IPS-18a (cell line): ENCODE measurements around the gene SMAD6.

Source experiments
- H3K27ac ChIP-seq: one replicate; pipeline ENCODE4 v1.5.1; 2013; ENCODE audit warnings: low read length
- H3K27me3 ChIP-seq: one replicate; pipeline ENCODE4 v1.6.1; 2013; ENCODE audit warnings: mild to moderate bottlenecking, low read length; ENCODE audit not compliant: control insufficient read depth, insufficient read depth
- H3K36me3 ChIP-seq: one replicate; pipeline ENCODE4 v1.6.1; 2013; ENCODE audit warnings: low read depth, low read length; ENCODE audit not compliant: control insufficient read depth
- H3K4me1 ChIP-seq: one replicate; pipeline ENCODE4 v1.6.1; 2013; ENCODE audit warnings: low read depth, low read length; ENCODE audit not compliant: control insufficient read depth
- H3K4me3 ChIP-seq: one replicate; pipeline ENCODE4 v1.5.1; 2013; ENCODE audit warnings: low read length
- H3K9ac ChIP-seq: one replicate; pipeline ENCODE4 v1.6.1; 2013; ENCODE audit warnings: mild to moderate bottlenecking, low read length, moderate library complexity
- H3K9me3 ChIP-seq: one replicate; pipeline ENCODE4 v1.6.1; 2013; ENCODE audit warnings: low read depth, low read length; ENCODE audit not compliant: control insufficient read depth

The SMAD6 gene

GRCh38 chr15:66704803-66705153 lies 2.7 kb downstream of the SMAD6 start:
- Histone ChIP-seq H3K27ac (no peak overlapping the region), H3K36me3 (no peaks in the 10 kb centered on the region), H3K27me3 (peaks cover 50% of the 10 kb centered on the region), H3K4me3 (no peak overlapping the region), H3K9me3 (no peaks in the 10 kb centered on the region), H3K9ac (no peak overlapping the region), H3K4me1 (peaks cover 24% of the 10 kb centered on the region)

GRCh38 chr15:66705277-66706146 lies 3.5 kb downstream of the SMAD6 start:
- Histone ChIP-seq H3K36me3 (no peaks in the 10 kb centered on the region), H3K4me1 (peaks cover 20% of the 10 kb centered on the region), H3K4me3 (no peak overlapping the region), H3K9ac (no peak overlapping the region), H3K27me3 (peaks cover 43% of the 10 kb centered on the region), H3K9me3 (no peaks in the 10 kb centered on the region), H3K27ac (no peak overlapping the region)

- Histone ChIP-seq H3K4me1 (peaks cover 19% of the 10 kb centered on the region), H3K36me3 (no peaks in the 10 kb centered on the region), H3K9ac (no peak overlapping the region), H3K27ac (no peak overlapping the region), H3K9me3 (no peaks in the 10 kb centered on the region), H3K27me3 (peaks cover 41% of the 10 kb centered on the region), H3K4me3 (no peak overlapping the region)
Observed at GRCh38 chr15:66706225-66706732, 4.2 kb downstream of the SMAD6 start.

GRCh38 chr15:66706840-66707239 lies 4.8 kb downstream of the SMAD6 start:
- Histone ChIP-seq H3K9me3 (no peaks in the 10 kb centered on the region), H3K4me3 (no peak overlapping the region), H3K4me1 (peaks cover 19% of the 10 kb centered on the region), H3K27ac (no peak overlapping the region), H3K27me3 (peaks cover 41% of the 10 kb centered on the region), H3K36me3 (no peaks in the 10 kb centered on the region), H3K9ac (no peak overlapping the region)

- Histone ChIP-seq H3K27me3 (peaks cover 38% of the 10 kb centered on the region), H3K4me3 (no peak overlapping the region), H3K9me3 (no peaks in the 10 kb centered on the region), H3K4me1 (peaks cover 19% of the 10 kb centered on the region), H3K36me3 (no peaks in the 10 kb centered on the region), H3K9ac (no peak overlapping the region), H3K27ac (no peak overlapping the region)
Observed at GRCh38 chr15:66707310-66708082, 5.5 kb downstream of the SMAD6 start.

DNA sequence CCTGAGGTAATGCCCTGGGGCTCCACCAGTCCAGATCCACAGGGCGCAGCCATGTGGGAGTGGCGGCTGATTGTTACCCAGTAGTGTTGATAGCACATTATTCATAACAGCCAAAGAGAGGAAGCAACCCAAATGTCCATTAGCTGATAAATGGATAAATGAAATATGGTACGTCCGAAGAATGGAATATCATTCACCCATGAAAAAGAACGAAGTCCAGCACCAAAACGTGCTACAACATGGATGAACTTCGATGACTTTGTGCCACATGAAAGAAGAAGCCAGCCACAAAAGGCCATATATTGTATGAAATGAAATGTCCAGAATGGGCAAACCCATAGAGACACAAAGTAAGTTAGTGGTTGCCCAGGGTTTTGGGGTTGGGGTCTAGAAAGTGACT lies 6.4 kb downstream of the SMAD6 start:
- Histone ChIP-seq H3K9me3 (no peaks in the 10 kb centered on the region), H3K9ac (no peak overlapping the region), H3K27ac (no peak overlapping the region), H3K4me1 (peaks cover 19% of the 10 kb centered on the region), H3K27me3 (peaks cover 29% of the 10 kb centered on the region), H3K36me3 (no peaks in the 10 kb centered on the region), H3K4me3 (no peak overlapping the region)

GRCh38 chr15:66709884-66710283 lies 7.8 kb downstream of the SMAD6 start:
- Histone ChIP-seq H3K4me3 (no peak overlapping the region), H3K27ac (no peak overlapping the region), H3K4me1 (peaks cover 15% of the 10 kb centered on the region), H3K9me3 (no peaks in the 10 kb centered on the region), H3K9ac (no peak overlapping the region), H3K27me3 (peaks cover 14% of the 10 kb centered on the region), H3K36me3 (no peaks in the 10 kb centered on the region)

DNA sequence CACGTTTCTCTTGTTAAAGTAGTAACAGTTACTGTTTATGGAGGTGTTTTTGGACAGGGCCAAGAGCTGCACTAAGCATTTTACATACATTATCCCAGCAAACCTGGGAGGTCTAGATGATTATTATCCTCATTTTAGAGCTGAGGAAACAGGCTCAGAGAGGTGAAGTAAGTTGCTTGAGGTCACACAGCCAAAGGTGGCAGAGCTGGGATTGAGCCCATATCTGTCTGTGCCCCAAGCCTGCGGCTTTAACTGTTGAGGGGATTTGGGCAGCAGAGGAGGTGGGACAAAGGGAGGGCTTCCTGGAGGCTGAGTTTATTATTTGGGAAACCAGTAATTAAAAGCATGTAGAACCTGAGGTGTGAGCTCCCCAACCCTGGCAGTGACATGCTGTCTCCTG lies 9.2 kb downstream of the SMAD6 start:
- Histone ChIP-seq H3K9me3 (no peaks in the 10 kb centered on the region), H3K36me3 (no peaks in the 10 kb centered on the region), H3K27me3 (peaks cover under 1% of the 10 kb centered on the region), H3K9ac (no peak overlapping the region), H3K4me1 (peaks cover 28% of the 10 kb centered on the region), H3K4me3 (no peak overlapping the region), H3K27ac (no peak overlapping the region)

GRCh38 chr15:66711862-66712261 lies 9.8 kb downstream of the SMAD6 start:
- H3K27ac ChIP-seq, result no peak overlapping the region
- H3K9me3 ChIP-seq, result no peaks in the 10 kb centered on the region
- H3K4me3 ChIP-seq, result no peak overlapping the region
- H3K9ac ChIP-seq, result no peak overlapping the region
- H3K36me3 ChIP-seq, result no peaks in the 10 kb centered on the region
- no peaks in the 10 kb centered on the region for H3K27me3 ChIP-seq
- H3K4me1 ChIP-seq, result peaks cover 24% of the 10 kb centered on the region

DNA sequence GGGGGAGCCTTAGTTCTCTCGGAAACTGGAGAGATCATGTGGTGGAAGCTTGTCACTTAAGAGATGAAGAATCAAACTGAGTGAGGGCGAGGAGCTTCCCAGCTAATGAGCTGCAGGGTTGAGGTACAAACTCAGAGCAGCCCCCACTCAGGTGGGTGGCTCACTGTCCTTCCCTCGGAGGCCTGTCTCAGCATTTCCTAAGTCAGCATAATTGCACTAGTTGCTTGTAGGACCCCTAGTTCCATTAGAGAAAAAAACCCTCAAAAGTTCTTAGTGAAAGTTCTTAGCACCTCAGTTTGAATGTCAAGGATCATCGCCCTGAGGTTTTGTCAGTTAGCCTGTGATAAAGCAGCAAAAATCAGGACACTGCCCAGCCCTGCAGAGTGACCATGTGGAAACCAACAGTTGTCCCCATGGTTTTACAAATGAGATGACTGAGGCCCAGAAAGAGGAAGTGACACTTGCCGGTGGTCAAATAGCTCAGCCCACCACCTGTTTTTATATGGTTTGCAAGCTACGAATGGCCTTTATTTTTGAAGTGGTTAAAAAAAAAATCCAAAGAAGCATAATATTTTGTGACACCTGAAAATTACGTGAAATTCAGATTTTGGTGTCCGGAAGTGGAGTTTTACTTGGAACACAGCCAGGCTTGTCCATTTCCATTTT lies 11.9 kb downstream of the SMAD6 start:
- Histone ChIP-seq H3K4me1 (peaks cover 14% of the 10 kb centered on the region), H3K27ac (no peak overlapping the region), H3K4me3 (no peak overlapping the region), H3K36me3 (no peaks in the 10 kb centered on the region), H3K9ac (no peak overlapping the region), H3K27me3 (no peaks in the 10 kb centered on the region), H3K9me3 (no peaks in the 10 kb centered on the region)

- no peak overlapping the region for H3K4me3 ChIP-seq
- H3K27ac ChIP-seq, result no peak overlapping the region
- H3K9ac ChIP-seq, result no peak overlapping the region
Observed at GRCh38 chr15:66714543-66714981, 12.5 kb downstream of the SMAD6 start.

More at GRCh38 chr15:66714543-66714981, 12.5 kb downstream of the SMAD6 start:
- no peaks in the 10 kb centered on the region for H3K27me3 ChIP-seq
- H3K9me3 ChIP-seq, result no peaks in the 10 kb centered on the region
- peaks cover 14% of the 10 kb centered on the region for H3K4me1 ChIP-seq
- no peaks in the 10 kb centered on the region for H3K36me3 ChIP-seq
